Stimulated activated CD8-positive, alpha-beta memory T cell treated with anti-CD3 and anti-CD28 coated beads, Interleukin-15, amount 100 ng/mL, for 4 hours (primary cell): Measurements from ENCODE around the gene ADCK1.
"Not testable (repeated sequence)": the region's sequence is repeated elsewhere in the genome, so short reads cannot be mapped to it uniquely, and the experiment has no call there.

Experiments
- DNase-seq, 2 donors: peaks; one replicate each; pipeline ENCODE4 v3.0.0-alpha.2; 2020; ENCODE audit warnings: low read depth in 2 of 2

Gene ADCK1

DNA sequence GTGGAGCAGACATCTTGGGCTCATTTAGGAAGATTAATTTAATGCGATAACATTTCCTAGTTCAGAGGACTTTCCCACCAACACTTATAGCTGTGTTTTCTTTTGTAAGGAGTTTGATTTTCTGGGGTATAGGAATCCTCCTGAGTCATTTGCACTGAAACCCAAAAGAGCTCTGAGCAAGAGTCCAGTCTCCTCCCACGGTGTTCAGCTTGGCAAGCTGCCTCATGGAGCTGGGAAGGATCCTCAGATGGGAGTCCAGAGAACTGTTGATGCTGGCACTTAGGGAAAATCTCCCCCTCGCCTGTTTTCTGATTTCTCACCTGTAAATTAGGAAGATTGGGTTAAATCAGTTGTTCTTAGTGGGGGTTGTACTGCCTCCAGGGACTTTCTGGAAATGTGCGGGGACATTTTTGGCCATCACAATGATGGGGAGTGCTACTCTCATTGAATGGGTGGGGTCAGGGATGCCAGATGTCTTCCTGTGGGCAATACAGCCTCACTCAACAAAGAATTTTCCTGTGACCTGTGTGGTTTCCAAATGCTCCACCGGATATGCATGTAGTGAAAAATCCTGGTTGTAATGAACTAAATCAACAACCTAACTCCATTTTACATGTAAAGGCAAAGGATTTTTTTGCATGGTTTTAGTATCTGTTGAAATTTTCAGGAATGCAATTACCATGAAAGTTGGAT is 150.6 kb downstream of the ADCK1 start:
- no peak for DNase-seq

DNA sequence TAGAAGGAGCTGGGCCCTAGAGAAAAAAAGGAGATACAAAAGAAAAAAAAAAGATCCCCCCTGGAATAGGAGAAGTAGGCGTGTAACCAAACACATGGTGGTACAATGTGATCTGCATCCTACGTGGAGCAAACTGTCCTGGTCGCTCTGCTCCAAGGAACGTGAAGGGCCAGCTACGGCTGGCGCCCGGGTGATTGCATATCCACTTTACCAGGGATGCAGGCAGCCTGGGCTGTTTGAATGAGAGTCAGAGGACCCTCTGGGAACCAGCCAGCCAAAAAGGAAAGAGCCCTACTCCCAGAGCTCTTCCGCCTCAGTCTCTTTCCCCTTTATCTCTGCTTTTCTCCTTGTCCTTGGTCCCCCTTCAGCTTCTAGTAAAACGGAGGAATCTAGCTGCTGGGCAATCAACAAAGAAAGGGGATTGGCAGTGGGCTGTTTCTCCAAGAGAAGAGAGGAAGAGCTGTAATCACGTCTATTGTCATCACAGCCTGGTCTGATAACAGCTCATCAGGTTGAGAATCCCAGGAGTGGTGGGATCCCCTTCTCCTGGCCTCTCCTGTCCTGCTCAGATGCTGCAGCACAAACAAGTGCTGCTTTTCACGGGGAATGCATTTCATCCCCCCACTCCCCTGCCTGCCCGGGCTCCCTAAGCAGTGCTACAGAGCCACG is 156.0 kb downstream of the ADCK1 start:
- no peak for DNase-seq

DNA sequence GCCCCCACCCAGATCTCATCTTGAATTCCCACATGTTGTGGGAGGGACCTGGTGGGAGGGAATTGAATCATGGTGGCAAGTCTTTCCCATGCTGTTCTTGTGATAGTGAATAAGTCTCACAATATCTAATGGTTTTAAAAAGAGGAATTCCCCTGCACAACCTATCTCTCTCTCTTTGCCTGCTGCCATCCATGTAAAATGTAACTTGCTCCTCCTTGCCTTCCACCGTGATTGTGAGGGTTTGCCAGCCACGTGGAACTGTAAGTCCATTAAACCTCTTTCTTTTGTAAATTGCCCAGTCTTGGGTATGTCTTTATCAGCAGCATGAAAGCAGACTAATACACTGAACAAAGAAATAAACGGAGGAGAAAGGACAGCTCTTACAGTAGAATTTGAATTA is 159.8 kb downstream of the ADCK1 start:
- not testable (repeated sequence) for DNase-seq

DNA sequence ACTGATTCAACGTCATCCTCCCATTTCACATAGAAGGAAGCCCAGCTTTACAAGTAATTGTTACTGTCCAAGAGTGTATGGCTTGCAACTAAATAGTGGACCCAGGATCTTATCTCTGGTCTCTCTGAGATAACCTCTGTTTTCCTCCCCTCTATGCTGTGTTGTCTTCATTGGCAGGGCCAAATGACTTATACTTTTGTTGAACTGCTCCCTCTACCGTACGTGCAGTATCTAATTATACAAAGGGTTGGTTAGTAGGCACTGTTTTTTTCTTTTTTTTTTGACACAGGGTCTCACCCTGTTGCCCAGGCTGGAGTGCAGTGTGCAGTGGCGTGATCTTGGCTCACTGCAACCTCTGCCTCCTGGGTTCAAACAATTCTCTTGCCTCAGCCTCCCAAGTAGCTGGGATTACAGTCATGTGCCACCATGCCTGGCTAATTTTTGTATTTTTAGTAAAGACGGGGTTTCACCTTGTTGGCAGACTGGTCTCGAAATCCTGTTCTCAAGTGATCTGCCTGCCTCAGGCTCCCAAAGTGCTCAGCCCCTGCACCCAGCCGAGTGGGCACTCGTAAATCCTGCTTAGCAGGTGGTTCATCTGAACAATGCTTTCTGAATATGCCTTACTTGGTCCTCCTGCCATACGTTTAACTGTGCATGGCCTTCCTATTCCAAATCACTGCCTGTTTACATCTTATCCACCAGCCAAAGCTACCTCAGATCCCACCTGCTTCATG is 162.1 kb downstream of the ADCK1 start:
- DNase-seq = no peak

DNA sequence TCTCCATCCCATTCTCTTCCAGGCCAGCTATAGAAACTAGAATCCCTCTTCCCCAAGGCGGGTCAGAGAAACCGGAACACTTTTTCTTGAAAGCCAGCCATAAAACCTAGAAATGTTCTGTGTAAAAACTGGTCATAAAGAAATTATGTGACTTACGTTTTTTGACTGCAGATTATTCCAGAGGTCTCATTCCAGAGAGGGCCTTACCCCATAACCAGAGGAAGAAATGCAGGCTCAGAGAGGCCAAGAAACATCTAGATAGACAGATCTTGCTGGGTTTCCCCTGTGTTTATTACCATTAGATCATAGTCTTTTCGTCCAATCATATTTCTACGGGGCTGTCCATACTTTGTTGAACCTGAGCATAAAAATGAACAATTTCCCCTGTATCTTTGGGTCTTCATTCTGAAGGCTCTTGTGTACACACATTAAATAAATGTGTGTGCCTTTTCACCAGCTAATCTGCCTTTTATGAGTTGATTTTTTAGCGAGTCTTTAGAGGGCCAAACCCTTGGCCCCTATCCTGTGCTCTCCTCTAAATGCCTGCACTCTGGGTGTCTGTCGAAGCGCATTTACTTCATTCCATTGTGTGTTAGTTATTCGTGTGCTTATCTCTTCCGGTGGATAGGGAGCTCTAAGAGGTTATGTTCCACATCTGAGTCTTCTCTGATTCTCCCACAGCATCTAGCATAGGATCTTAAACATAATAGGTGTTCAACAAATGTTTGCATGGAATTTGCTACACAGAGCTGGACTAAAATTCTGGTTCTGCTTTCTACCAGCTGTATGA is 163.0 kb downstream of the ADCK1 start:
- no peak for DNase-seq

DNA sequence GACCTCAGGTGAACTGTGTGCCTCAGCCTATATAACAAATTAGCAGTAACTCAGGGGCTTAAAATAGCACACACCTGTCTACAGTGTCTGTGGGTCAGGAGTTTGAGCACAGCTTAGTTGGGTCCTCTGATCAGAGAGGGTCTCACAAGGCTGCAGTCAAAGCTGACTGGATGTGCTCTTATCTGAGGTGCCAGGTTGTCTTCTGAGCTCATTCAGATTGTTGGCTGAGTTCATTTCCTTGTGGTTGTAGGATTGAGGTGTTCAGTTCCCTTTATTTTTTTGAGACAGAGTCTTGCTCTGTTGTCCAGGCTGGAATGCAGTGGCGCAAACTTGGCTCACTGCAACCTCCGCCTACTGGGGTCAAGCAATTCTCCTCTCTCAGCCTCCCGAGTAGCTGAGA is 164.7 kb downstream of the ADCK1 start:
- no peak for DNase-seq

DNA sequence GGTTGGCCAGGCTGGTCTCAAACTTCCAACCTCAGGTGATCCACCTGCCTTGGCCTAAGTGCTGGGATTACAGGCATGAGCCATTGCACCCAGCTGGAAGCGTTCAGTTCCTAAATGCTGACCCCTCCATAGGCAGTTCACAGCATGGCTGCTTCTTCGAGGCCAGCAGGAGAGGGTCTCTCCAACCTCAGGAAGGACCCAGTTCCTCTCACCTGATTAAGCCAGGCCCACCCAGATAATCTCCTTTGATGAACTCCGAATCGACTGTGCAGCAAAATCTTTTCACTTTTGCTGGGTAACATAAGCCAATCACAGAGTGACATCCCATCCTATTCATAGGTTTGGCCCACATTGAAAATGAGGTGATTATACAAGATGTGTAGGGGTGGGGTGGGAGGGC is 165.1 kb downstream of the ADCK1 start:
- DNase-seq = no peak

DNA sequence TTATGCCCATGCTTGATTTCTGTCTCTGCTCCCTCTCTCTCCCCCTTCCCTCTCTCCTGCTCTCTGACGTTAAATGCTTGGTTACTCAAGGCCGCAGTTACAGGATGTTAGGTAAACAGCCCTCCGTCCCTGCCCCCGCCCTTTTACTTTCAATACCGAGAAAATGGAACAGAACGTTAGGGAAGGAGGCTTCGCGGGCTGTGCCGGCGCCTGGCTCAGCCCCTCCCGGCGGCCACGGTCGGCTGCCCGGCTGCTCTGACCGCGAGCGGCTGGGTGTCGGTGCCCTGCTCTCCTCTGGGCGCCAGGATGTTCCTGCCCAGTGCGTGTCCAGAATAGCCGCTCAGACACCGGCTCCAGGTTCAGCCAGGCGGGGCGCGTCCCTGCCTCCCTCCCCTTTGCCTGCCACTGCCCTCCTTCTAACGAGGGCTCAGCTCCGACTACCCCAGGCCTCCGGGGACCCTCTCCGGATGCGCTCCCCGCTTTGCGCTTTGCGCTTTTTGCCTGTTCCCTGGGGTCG is 166.1 kb downstream of the ADCK1 start:
- DNase-seq = no peak

DNA sequence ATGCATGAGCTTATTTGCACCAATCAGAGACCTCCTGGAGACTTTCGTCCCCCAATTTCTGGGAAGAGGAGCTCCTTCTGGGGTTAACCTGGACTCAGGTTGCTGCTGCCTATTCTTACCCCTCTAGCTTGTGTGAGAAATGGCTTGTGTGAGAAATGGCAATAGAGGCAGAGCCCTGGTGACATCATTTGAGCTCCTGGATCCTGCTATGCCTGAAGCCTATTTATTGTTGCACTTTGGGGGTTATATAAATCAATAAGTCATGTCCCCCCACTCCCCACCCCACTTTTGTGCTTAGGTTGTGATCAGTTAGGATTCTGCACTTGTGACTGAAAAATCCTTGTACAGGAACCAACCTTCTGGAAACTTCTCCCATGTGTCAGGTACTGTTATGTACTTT is 167.2 kb downstream of the ADCK1 start:
- DNase-seq = no peak

DNA sequence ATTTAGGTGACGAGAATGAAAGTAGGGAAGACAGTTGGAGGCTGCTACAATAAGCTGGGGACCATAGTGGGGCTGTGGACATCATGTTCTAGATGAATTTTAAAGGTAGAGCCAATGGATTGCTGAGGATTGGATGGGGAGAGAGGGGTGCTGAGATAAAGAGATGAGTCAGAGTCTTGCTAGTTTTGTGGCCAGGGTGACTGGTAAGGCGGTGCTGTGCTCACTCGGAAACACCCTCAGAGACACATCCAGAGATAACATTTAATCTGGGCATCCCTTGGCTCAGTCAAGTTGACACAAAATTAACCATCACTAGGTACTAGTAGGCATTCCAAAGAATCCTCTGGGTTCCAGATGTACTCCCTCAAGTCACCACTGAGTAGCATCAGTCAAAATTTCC is 170.7 kb downstream of the ADCK1 start:
- DNase-seq = no peak

DNA sequence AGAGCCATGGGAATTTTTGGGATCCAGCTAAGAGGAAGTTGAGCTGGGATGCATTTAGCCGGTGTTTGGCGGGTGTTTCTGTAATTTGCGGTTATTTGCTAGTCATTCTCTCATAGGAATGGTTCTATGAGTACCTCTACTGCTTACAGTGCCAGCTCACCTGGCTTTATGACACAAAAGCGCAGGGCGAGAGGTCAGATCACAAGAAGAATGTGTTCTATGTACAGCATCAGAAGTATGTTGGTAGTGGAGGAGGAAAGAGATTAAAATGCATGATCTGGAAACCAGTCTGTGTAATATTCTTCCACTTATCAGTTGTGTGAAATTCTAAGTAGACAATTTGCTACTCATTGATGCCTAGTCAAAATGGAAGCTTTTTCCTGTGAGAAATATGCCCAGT is 173.3 kb downstream of the ADCK1 start:
- DNase-seq = no peak

DNA sequence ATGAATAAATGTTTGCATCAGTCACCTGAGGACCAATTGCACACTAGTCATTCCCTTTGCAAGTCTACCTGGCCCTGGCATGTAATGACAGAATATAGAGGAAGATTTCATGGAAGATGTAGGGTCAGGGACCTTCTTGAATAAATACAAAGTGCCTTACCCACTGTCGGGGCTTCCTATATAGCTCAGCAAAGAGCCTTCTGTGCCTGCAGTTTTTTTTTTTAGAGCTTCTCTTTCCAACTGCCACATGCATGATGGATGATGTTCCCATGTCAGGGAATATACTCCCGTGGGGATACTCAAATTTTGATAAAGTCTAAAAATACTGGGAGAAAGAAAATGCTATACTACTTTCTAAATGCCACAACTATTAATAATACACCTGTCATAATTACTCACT is 176.7 kb downstream of the ADCK1 start:
- DNase-seq = no peak

DNA sequence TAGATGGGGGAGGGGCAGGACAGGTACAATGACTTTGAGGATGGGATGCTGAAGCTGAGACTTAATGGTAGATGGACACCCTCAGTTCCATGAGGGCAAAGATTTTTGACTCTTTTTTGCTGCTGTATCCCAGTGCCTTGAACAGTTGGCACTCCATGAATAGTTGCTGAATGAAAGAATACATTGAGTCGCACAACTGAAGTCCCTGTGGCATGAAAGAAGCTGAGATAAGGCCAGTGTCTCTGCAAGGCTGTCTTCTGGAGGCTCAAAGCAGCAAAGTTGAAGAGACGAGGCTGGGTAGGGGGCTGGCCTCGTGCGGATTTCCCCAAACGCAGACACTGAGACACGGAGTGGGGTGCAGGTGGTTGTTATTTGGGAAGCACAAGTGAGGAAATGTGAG is 179.3 kb downstream of the ADCK1 start:
- DNase-seq = no peak

DNA sequence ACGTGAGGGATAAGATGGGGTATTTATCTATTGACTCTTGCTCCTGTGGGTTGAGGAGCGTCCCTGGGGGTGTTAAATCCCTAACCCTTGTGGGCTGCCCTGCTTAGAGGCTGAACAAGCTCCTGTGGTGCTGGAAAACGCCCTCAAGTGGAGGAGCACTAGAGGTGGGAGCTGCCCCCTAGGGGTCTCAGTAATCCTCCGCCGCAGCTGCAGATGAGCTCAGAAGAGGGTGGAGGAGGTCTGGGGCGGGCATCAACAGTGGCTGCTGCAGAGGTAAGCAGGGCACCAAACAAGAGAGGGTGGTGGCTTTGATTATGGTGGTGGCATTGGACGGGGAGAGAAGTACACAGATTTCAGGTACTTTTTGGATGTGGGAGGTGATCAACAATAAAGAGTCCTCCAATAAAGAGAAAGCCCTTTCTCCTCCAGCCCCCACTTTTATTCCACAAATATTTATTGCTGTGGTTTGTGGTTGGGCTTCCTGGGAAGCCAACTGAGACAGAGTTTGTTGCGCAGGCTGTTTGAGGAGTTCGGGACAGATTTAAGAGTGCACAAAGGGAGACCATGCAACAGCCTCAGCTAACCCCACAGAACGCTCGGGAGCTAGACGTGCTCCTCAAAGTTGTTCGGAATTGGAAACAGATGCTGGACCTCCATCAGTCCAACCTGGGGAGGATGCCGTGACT is 179.9 kb downstream of the ADCK1 start:
- no peak for DNase-seq

DNA sequence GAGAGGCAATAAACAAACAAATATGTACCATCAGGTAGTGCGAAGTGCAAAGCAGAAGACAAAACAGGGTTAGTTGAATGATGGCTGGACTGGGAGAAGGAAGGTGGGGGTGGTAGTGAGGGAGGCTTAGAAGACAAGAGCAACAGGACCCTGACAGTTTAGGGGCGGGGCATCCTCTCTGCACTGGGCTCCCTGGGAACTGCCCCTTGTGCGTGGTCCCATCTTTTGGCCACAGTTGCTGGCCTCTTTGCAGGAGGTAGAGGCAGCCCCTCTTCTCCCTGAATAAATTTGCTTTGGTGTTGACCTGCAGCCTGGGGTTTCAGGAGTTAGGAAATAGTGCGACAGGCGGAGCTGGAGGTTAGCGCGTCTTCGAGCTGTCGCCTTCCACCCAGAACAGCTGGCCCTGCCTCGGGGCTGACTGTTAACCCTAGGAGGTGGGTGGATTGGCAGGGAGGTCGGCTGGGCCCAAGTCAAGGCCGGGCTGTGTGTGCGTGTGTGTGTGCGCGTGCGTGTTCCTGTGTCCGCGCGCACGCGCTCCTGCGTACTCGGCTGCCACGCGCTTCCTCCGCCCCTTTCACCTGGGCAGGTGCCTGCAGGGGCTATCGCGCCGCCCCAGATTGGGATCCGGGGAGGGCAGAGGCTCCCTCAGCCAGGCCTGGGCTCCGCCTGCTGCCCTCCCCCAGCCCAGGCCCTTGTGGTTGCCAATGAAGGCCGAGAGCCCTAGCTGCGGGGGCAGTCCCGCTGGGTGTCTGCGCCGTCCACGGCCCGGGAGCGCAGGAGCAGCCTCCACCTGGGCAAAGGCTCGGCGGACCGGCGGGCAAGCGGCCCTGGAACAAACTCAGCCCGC is 180.8 kb downstream of the ADCK1 start:
- no peak for DNase-seq
